GM13976 (cell line): ENCODE measurements around the gene SEMA5A.

ENCODE experiments used
- DNase-seq: peaks from one replicate; pipeline ENCODE4 v3.0.0; 2012; ENCODE audit warnings: low spot score
- CTCF ChIP-seq: IDR thresholded peaks from 2 replicates; pipeline ENCODE4 v1.5.1; 2012; ENCODE audit warnings: borderline replicate concordance, mild to moderate bottlenecking; ENCODE audit not compliant: insufficient read depth; ENCODE audit errors: extremely low read depth, missing control alignments, control extremely low read depth
- in situ Hi-C: fragments of 300-500 bp; cut with MboI; formaldehyde crosslinking; loops from one replicate; pipeline ENCODE4 v1.12.0; 2022; ENCODE audit warnings: low sequenced_read_pairs, mixed read lengths, inconsistent platforms; ENCODE audit not compliant: unreplicated experiment

SEMA5A gene

GRCh38 chr5:9042241-9042640 lies 503.6 kb downstream of the SEMA5A start:
- in situ Hi-C loops, result no loop called here
- DNase-seq, result no peak
- TF ChIP-seq CTCF, result no peak

GRCh38 chr5:9040475-9040874 lies 505.4 kb downstream of the SEMA5A start:
- DNase-seq, result no peak
- in situ Hi-C loops, result no loop called here
- no peak for TF ChIP-seq CTCF

- DNase-seq, result no peak
- no peak for TF ChIP-seq CTCF
- in situ Hi-C loops, result no loop called here
These were observed 508.8 kb downstream of the SEMA5A start for GRCh38 chr5:9037048-9037447.

GRCh38 chr5:9035346-9035745 lies 510.5 kb downstream of the SEMA5A start:
- no peak for DNase-seq
- no peak for TF ChIP-seq CTCF
- in situ Hi-C loops, result no loop called here

- no peak for TF ChIP-seq CTCF
- in situ Hi-C loops, result no loop called here
- no peak for DNase-seq
These were observed 511.2 kb downstream of the SEMA5A start for GRCh38 chr5:9034649-9035048.

- TF ChIP-seq CTCF, result no peak
- in situ Hi-C loops, result no loop called here
- DNase-seq, result no peak
These were observed 512.4 kb downstream of the SEMA5A start for GRCh38 chr5:9033524-9033923.

- no peak for DNase-seq
- TF ChIP-seq CTCF, result no peak
- in situ Hi-C loops, result no loop called here
These were observed 519.9 kb downstream of the SEMA5A start for GRCh38 chr5:9025942-9026341.
